ENCODE measurements around the gene SIRT3.
"Not testable (repeated sequence)": the region's sequence is repeated elsewhere in the genome, so short reads cannot be mapped to it uniquely, and the experiment has no call there.

SIRT3 gene

GRCh38 chr11:240315-240714 is 4.2 kb upstream of the SIRT3 start:
- no peak for DNase-seq (ENCODE audit: low read depth in 2 of 2)

GRCh38 chr11:238346-238745 is 2.2 kb upstream of the SIRT3 start:
- DNase-seq (ENCODE audit: low read depth in 2 of 2): not testable (repeated sequence)

- peak; percentile 71 to 77 for DNase-seq (ENCODE audit: low read depth in 2 of 2)
Measured at GRCh38 chr11:236774-237767, 929 bp upstream of the SIRT3 start, which contains the start of gene PSMD13. Gene PSMD13 (plus strand): TSS chr11:236976. CDS start chr11:237050, 74 bp downstream.

GRCh38 chr11:235609-235996 is 539 bp downstream of the SIRT3 start:
- no peak for DNase-seq (ENCODE audit: low read depth in 2 of 2)

- DNase-seq (ENCODE audit: low read depth in 2 of 2): no peak
Measured at GRCh38 chr11:235180-235579, 962 bp downstream of the SIRT3 start.

GRCh38 chr11:232783-233565 is 3.2 kb downstream of the SIRT3 start:
- DNase-seq (ENCODE audit: low read depth in 2 of 2): no peak

- no peak for DNase-seq (ENCODE audit: low read depth in 2 of 2)
Measured at GRCh38 chr11:230431-230830, 5.7 kb downstream of the SIRT3 start.

GRCh38 chr11:227824-228379 is 8.2 kb downstream of the SIRT3 start:
- DNase-seq (ENCODE audit: low read depth in 2 of 2): no peak

GRCh38 chr11:225734-226453 is 10.2 kb downstream of the SIRT3 start:
- no peak for DNase-seq (ENCODE audit: low read depth in 2 of 2)

- DNase-seq (ENCODE audit: low read depth in 2 of 2): no peak
Measured at GRCh38 chr11:224424-224823, 11.7 kb downstream of the SIRT3 start.

GRCh38 chr11:223884-224283 is 12.3 kb downstream of the SIRT3 start:
- DNase-seq (ENCODE audit: low read depth in 2 of 2): no peak

- DNase-seq (ENCODE audit: low read depth in 2 of 2): no peak
Measured at GRCh38 chr11:223026-223789, 12.9 kb downstream of the SIRT3 start.

- no peak for DNase-seq (ENCODE audit: low read depth in 2 of 2)
Measured at GRCh38 chr11:221998-222789, 13.9 kb downstream of the SIRT3 start.

GRCh38 chr11:221539-221938 is 14.6 kb downstream of the SIRT3 start:
- DNase-seq (ENCODE audit: low read depth in 2 of 2): no peak

- not testable (repeated sequence) for DNase-seq (ENCODE audit: low read depth in 2 of 2)
Measured at GRCh38 chr11:220641-221215, 15.4 kb downstream of the SIRT3 start.

GRCh38 chr11:218815-219593 is 17.1 kb downstream of the SIRT3 start:
- DNase-seq (ENCODE audit: low read depth in 2 of 2): no peak

- no peak for DNase-seq (ENCODE audit: low read depth in 2 of 2)
Measured at GRCh38 chr11:217704-218103, 18.4 kb downstream of the SIRT3 start.

- DNase-seq (ENCODE audit: low read depth in 2 of 2): no peak
Measured at GRCh38 chr11:216081-216974, 19.8 kb downstream of the SIRT3 start.

Data from stimulated activated CD4-positive, alpha-beta T cell treated with anti-CD3 and anti-CD28 coated beads, Interleukin-1b, Interleukin-23, amount 100 ng/mL, for 1 hour (primary cell).